ENCODE measurements around the gene XRN2. TPM values are rescaled to one million over a fixed set of nuclear protein-coding genes. Genes with fewer than 3 reads are reported as not detected.

Gene XRN2
- total and polyA plus RNA-seq, 4 donors = 20.9 to 40.3 (median 25.2) TPM

- TF ChIP-seq, protein P1, sequence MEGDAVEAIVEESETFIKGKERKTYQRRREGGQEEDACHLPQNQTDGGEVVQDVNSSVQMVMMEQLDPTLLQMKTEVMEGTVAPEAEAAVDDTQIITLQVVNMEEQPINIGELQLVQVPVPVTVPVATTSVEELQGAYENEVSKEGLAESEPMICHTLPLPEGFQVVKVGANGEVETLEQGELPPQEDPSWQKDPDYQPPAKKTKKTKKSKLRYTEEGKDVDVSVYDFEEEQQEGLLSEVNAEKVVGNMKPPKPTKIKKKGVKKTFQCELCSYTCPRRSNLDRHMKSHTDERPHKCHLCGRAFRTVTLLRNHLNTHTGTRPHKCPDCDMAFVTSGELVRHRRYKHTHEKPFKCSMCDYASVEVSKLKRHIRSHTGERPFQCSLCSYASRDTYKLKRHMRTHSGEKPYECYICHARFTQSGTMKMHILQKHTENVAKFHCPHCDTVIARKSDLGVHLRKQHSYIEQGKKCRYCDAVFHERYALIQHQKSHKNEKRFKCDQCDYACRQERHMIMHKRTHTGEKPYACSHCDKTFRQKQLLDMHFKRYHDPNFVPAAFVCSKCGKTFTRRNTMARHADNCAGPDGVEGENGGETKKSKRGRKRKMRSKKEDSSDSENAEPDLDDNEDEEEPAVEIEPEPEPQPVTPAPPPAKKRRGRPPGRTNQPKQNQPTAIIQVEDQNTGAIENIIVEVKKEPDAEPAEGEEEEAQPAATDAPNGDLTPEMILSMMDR (IDR thresholded peaks at IDR 0.05; ENCODE audit: low read depth, low read length, missing input control) = no peak
- TF ChIP-seq YY1 (IDR thresholded peaks at IDR 0.05) = no peak
- TF ChIP-seq NR2F2 (IDR thresholded peaks at IDR 0.05) = no peak
- no peak for TF ChIP-seq FOXA1 (IDR thresholded peaks at IDR 0.05)
- TF ChIP-seq HNF4G (IDR thresholded peaks at IDR 0.05) = no peak
Measured at GRCh38 chr20:21288587-21289370, 14.4 kb upstream of the XRN2 start (continued).

DNA sequence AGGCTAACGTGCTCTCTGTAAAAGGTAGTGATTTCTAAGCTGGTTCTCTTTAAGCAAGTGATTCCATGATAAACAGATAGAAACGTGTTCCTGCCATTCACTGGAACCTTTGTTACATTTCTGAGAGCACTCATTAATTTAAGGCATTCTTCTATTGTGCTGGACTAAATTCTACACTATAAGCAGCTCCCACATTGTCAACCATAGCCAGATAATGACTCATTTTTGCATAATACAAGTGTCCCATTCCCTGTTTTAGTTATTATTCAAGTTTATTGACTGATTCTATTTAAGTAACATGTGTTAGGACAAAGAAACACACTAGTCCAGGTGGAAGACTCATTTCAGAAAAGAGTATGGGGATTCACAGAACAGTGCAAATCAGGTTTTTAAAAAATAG, 13.5 kb upstream of the XRN2 start:
- H3K36me3 ChIP-seq (ENCODE audit: control insufficient read depth in 4 of 4, insufficient read depth in 3 of 4, low read depth in 1 of 4, low read length in 3 of 4) = no peaks in the 10 kb centered on the region
- no peak for DNase-seq (ENCODE audit: low spot score)
- H3K4me3 ChIP-seq (ENCODE audit: low read depth in 1 of 3, low read length in 3 of 3) = no peak overlapping the region
- TF ChIP-seq SP1 (IDR thresholded peaks at IDR 0.05) (no peak), NR2F2 (IDR thresholded peaks at IDR 0.05) (no peak), RXRA (IDR thresholded peaks at IDR 0.05) (no peak), MAX (IDR thresholded peaks at IDR 0.05) (no peak), TAF1 (conservative IDR thresholded peaks at IDR 0.05) (no peak), ATF3 (IDR thresholded peaks at IDR 0.05) (no peak), FOXA2 (IDR thresholded peaks at IDR 0.05) (no peak), ZBTB33 (IDR thresholded peaks at IDR 0.05) (no peak), YY1 (IDR thresholded peaks at IDR 0.05) (no peak), RAD21 (IDR thresholded peaks at IDR 0.05) (no peak), HNF4G (IDR thresholded peaks at IDR 0.05) (no peak), GABPA (IDR thresholded peaks at IDR 0.05 in 1 of 2, conservative IDR thresholded peaks at IDR 0.05 in 1 of 2) (no peak), EGR1 (IDR thresholded peaks at IDR 0.05; ENCODE audit: low read depth in 2 of 2) (no peak), HNF4A (conservative IDR thresholded peaks at IDR 0.05) (no peak), FOXA1 (IDR thresholded peaks at IDR 0.05) (no peak), JUND (IDR thresholded peaks at IDR 0.05) (no peak)
- TF ChIP-seq, protein P1 (IDR thresholded peaks at IDR 0.05; ENCODE audit: low read depth, low read length, missing input control) = no peak
- TF ChIP-seq, protein P2, sequence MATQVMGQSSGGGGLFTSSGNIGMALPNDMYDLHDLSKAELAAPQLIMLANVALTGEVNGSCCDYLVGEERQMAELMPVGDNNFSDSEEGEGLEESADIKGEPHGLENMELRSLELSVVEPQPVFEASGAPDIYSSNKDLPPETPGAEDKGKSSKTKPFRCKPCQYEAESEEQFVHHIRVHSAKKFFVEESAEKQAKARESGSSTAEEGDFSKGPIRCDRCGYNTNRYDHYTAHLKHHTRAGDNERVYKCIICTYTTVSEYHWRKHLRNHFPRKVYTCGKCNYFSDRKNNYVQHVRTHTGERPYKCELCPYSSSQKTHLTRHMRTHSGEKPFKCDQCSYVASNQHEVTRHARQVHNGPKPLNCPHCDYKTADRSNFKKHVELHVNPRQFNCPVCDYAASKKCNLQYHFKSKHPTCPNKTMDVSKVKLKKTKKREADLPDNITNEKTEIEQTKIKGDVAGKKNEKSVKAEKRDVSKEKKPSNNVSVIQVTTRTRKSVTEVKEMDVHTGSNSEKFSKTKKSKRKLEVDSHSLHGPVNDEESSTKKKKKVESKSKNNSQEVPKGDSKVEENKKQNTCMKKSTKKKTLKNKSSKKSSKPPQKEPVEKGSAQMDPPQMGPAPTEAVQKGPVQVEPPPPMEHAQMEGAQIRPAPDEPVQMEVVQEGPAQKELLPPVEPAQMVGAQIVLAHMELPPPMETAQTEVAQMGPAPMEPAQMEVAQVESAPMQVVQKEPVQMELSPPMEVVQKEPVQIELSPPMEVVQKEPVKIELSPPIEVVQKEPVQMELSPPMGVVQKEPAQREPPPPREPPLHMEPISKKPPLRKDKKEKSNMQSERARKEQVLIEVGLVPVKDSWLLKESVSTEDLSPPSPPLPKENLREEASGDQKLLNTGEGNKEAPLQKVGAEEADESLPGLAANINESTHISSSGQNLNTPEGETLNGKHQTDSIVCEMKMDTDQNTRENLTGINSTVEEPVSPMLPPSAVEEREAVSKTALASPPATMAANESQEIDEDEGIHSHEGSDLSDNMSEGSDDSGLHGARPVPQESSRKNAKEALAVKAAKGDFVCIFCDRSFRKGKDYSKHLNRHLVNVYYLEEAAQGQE (IDR thresholded peaks at IDR 0.05) = no peak
- H3K9me3 ChIP-seq (ENCODE audit: control insufficient read depth in 4 of 4, low read length in 3 of 4) = peaks cover 0 to 6% (median 2%) of the 10 kb centered on the region in 4 donors
- no peaks in the 10 kb centered on the region for H3K4me1 ChIP-seq (ENCODE audit: control insufficient read depth in 4 of 4, insufficient read depth in 4 of 4, low read length in 3 of 4)
- no peak overlapping the region for H3K9ac ChIP-seq (ENCODE audit: low read depth in 1 of 2, low read length in 2 of 2)
- 28% methylated on average over 2 of the region's 2 CpGs for WGBS
- no peak overlapping the region for H3K27ac ChIP-seq (ENCODE audit: low read depth in 1 of 2, low read length in 2 of 2)
- no peaks in the 10 kb centered on the region for H3K27me3 ChIP-seq (ENCODE audit: control insufficient read depth in 4 of 4, insufficient read depth in 4 of 4, low read length in 3 of 4)

Measured in liver (tissue), 9 donors.